ENCODE measurements around the gene ABCG5.

Gene ABCG5

GRCh38 chr2:43845181-43845580 is 6.5 kb upstream of the ABCG5 start:
- H3K4me1 ChIP-seq (ENCODE audit: low read length) = no peaks in the 10 kb centered on the region
- H3K27ac ChIP-seq (ENCODE audit: low read length) = no peak overlapping the region
- no peaks in the 10 kb centered on the region for H4K20me1 ChIP-seq (ENCODE audit: insufficient read depth, low read length)
- no peak overlapping the region for H3K9ac ChIP-seq (ENCODE audit: low read length)
- H3K27me3 ChIP-seq (replicated peaks; ENCODE audit: insufficient read depth, low read length) = no peaks in the 10 kb centered on the region
- no peak overlapping the region for H3K4me3 ChIP-seq (ENCODE audit: low read length)
- H3K79me2 ChIP-seq (ENCODE audit: low read length) = no peaks in the 10 kb centered on the region
- TF ChIP-seq CTCF (IDR thresholded peaks at IDR 0.05; ENCODE audit: low read length) (no peak), EZH2 (optimal IDR thresholded peaks at IDR 0.05; ENCODE audit: low read depth, low read length) (no peak), EZH2phosphoT487 (IDR thresholded peaks at IDR 0.05; ENCODE audit: low read length) (no peak)
- no peak overlapping the region for H3K4me2 ChIP-seq (ENCODE audit: low read depth, low read length)
- no peak for DNase-seq
- no peaks in the 10 kb centered on the region for H3F3A ChIP-seq (ENCODE audit: insufficient read depth, low read length)
- H3K9me3 ChIP-seq (replicated peaks; ENCODE audit: insufficient read depth, low read length) = no peaks in the 10 kb centered on the region
- no peaks in the 10 kb centered on the region for H3K9me2 ChIP-seq (replicated peaks; ENCODE audit: insufficient read depth, low read length)
- H2AFZ ChIP-seq (ENCODE audit: low read length) = no peak overlapping the region
- H3K36me3 ChIP-seq (replicated peaks; ENCODE audit: insufficient read depth, low read length) = no peaks in the 10 kb centered on the region

- TF ChIP-seq EZH2phosphoT487 (IDR thresholded peaks at IDR 0.05; ENCODE audit: low read length) = no peak
- no peak for TF ChIP-seq EZH2 (optimal IDR thresholded peaks at IDR 0.05; ENCODE audit: low read depth, low read length)
- TF ChIP-seq CTCF (IDR thresholded peaks at IDR 0.05; ENCODE audit: low read length) = no peak
Observed at GRCh38 chr2:43842866-43843226, 4.2 kb upstream of the ABCG5 start.

GRCh38 chr2:43841949-43842865 is 3.6 kb upstream of the ABCG5 start:
- no peak for DNase-seq
- no peaks in the 10 kb centered on the region for H3F3A ChIP-seq (ENCODE audit: insufficient read depth, low read length)
- H2AFZ ChIP-seq (ENCODE audit: low read length) = no peak overlapping the region
- H3K9me3 ChIP-seq (replicated peaks; ENCODE audit: insufficient read depth, low read length) = no peaks in the 10 kb centered on the region
- H3K4me2 ChIP-seq (ENCODE audit: low read depth, low read length) = no peak overlapping the region
- no peaks in the 10 kb centered on the region for H3K79me2 ChIP-seq (ENCODE audit: low read length)
- H3K36me3 ChIP-seq (replicated peaks; ENCODE audit: insufficient read depth, low read length) = no peaks in the 10 kb centered on the region
- no peaks in the 10 kb centered on the region for H3K4me1 ChIP-seq (ENCODE audit: low read length)
- no peaks in the 10 kb centered on the region for H3K9me2 ChIP-seq (replicated peaks; ENCODE audit: insufficient read depth, low read length)
- H3K4me3 ChIP-seq (ENCODE audit: low read length) = no peak overlapping the region
- no peak overlapping the region for H3K9ac ChIP-seq (ENCODE audit: low read length)
- no peak for TF ChIP-seq EZH2 (optimal IDR thresholded peaks at IDR 0.05; ENCODE audit: low read depth, low read length)
- no peak for TF ChIP-seq CTCF (IDR thresholded peaks at IDR 0.05; ENCODE audit: low read length)
- TF ChIP-seq EZH2phosphoT487 (IDR thresholded peaks at IDR 0.05; ENCODE audit: low read length) = no peak
- no peaks in the 10 kb centered on the region for H4K20me1 ChIP-seq (ENCODE audit: insufficient read depth, low read length)
- H3K27me3 ChIP-seq (replicated peaks; ENCODE audit: insufficient read depth, low read length) = no peaks in the 10 kb centered on the region
- H3K27ac ChIP-seq (ENCODE audit: low read length) = no peak overlapping the region

More at GRCh38 chr2:43842866-43843226, 4.2 kb upstream of the ABCG5 start:
- Histone ChIP-seq H3K4me1 (ENCODE audit: low read length) (no peaks in the 10 kb centered on the region), H3K4me2 (ENCODE audit: low read depth, low read length) (no peak overlapping the region), H3K4me3 (ENCODE audit: low read length) (no peak overlapping the region), H3K79me2 (ENCODE audit: low read length) (no peaks in the 10 kb centered on the region), H3F3A (ENCODE audit: insufficient read depth, low read length) (no peaks in the 10 kb centered on the region), H3K27ac (ENCODE audit: low read length) (no peak overlapping the region), H3K36me3 (replicated peaks; ENCODE audit: insufficient read depth, low read length) (no peaks in the 10 kb centered on the region), H3K9me2 (replicated peaks; ENCODE audit: insufficient read depth, low read length) (no peaks in the 10 kb centered on the region), H4K20me1 (ENCODE audit: insufficient read depth, low read length) (no peaks in the 10 kb centered on the region), H3K9me3 (replicated peaks; ENCODE audit: insufficient read depth, low read length) (no peaks in the 10 kb centered on the region), H2AFZ (ENCODE audit: low read length) (no peak overlapping the region), H3K27me3 (replicated peaks; ENCODE audit: insufficient read depth, low read length) (no peaks in the 10 kb centered on the region), H3K9ac (ENCODE audit: low read length) (no peak overlapping the region)
- no peak for DNase-seq

Data from MM.1S (cell line).